M059J (cell line): Measurements from ENCODE around the gene STXBP6. TPM values are rescaled to one million over a fixed set of nuclear protein-coding genes. Genes with fewer than 3 reads are reported as not detected.

Experiments
- DNase-seq: peaks from one replicate; pipeline ENCODE4 v3.0.0-alpha.2; 2012; ENCODE audit warnings: low read depth
- total RNA-seq: library from RNA; depleted of rRNA; stranded (reverse); fragments of >200 nt; shearing (Covaris generic); gene quantifications from 2 replicates; pipeline ENCODE4 v1.2.3, GENCODE V29; 2014; rRNA removed

STXBP6 gene
- 0.42 TPM in 1 of 2 replicates, not detected in the other for total RNA-seq

DNA sequence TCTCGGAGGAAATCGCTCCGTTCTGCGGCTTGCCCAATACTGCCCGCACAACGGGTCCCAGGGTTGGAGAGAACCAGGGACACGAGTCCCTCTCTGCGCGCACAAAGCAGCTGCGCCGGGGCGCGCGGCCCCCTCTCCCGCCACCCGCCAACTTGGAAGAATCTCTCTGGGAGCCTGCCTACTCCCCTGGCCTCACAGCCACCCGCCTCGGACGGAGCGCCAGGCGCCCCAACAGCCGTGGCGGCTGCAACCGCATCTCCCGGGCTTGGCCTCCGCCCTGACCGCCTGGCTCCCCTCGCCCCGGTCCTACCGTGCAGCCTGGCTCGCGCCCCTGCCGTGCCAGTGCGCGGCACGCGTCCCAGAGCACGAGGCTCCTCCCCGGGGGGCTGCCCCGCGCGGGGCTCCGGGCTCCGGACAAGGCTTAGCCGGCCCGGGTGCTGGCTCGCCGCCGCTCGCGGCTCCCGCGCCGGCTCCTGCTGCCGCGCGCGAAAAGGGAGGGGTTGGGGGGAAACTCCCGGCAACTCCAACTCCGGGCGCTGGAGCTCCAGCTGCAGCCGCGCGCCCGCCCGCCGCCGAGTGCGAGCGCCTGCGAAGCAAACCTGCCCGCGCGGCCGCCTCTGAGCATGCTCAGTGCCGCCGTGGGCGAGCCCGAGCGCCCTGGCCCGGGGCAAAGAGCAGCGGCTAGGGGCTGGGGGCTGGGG is at the start of gene STXBP6:
Gene STXBP6 (minus strand): TSS at position 580 of the 701 bp plus-strand sequence. CDS start 75,329 bp downstream, outside the sequence.
- peak; percentile 5 for DNase-seq

GRCh38 chr14:25097120-25097519 is 47.2 kb upstream of the STXBP6 start:
- DNase-seq: no peak

- no peak for DNase-seq
Observed at GRCh38 chr14:25095736-25096437, 45.9 kb upstream of the STXBP6 start.

DNA sequence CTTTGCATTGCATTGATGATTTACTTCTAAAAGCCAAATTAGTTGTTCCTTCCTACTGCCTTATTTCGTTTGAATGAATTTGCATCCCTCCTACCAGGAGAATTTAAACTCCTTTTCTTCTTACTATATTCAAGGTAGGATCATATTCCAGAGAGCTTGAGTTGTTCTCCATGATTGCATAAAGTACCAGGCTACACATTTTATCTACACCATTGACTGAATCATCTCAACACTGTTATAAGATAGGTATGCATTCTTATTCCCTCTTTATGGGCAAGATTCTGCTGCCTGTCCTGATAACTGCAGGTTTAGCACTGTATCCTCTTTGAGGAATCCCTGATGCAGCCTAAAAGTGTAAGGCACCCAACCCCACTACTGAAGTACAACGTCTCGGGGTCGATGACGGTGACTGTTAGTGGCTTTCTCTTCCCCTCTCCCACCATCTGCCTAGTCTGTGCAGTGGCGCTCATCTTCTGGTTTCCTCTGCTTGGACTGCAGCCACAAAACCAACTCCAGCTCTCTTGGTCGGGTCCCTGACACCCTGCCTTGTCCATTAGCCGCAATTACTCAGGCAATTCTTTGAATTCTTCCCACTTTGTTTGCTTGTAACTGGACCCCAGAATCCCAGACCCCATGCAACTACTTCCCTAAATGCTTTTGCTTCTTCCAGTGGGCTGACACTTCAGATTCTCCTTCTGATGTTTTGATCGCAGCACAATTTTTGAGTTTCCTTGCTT is 44.4 kb upstream of the STXBP6 start:
- DNase-seq: no peak

- no peak for DNase-seq
Observed at GRCh38 chr14:25092258-25092740, 42.4 kb upstream of the STXBP6 start.

DNA sequence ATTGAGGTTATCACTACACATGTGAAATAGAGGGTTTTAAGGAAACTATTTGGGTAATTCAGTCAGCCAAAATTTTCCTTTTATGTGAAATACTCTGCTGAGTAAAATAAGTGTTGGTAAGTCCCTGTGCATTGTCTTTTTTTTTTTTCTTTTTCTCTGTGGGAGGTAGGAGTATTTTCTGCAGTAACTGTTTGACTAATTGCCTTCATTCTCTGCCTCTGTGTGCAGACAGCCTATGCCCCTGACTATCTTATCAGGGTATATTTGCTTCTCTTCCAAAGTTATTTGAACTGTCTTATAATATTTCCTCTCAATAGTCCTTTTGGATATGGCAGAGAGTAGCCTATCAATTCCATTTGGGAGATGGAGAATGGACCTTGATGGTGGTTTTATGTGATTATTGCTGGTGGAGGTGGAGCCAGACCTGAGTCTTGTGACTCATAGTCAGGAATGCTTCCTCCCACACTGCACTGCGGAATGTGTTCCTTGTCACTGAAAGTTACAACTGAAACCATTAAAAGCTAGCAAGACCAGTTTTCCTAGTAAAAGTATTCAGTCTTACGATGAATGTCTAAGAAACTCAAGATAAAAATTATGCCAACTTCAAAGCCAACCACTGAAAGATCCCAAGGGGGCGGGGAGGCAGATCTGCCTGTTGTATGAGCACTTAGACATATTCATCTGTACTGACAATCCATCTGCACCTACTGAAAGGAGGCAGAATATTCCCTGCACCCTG is 40.9 kb upstream of the STXBP6 start:
- DNase-seq: peak; percentile 17

- DNase-seq: no peak
Observed at GRCh38 chr14:25090256-25090655, 40.3 kb upstream of the STXBP6 start.

DNA sequence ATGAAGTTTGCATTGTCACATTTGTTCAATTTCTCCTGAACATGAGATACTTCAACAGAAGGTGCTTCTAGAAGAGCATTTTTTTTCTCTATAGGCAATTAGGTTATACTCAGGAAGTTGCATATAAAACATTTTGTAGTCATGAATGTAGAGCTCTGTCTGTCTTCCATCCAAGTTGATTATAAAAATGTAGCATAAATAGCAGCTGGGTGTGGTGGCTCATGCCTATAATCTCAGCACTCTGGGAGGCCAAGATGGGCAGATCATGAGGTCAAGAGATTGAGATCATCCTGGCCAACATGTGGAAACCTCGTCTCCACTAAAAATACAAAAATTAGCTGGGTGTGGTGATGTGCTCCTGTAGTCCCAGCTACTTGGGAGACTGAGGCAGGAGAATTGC is 39.5 kb upstream of the STXBP6 start:
- no peak for DNase-seq

GRCh38 chr14:25086821-25087396 is 37.0 kb upstream of the STXBP6 start:
- no peak for DNase-seq

DNA sequence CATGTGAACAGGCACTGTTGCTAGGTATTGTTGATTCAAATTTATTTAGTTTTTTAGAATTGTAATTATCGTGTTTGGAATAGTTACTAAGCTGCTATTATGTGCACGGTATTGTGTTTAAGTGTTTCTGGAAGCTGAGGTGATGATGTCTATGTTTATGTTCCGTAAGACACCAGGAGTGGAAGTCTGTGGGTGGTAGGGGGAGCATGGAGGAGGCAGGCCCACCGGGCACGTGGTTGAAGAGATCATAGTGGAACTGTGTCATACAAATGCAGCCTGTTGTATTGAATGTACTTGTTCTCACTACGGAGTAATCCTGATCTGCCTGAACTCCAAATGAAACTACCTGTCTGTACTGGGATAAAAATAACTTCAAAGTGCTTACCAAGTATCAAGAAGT is 36.1 kb upstream of the STXBP6 start:
- no peak for DNase-seq

DNA sequence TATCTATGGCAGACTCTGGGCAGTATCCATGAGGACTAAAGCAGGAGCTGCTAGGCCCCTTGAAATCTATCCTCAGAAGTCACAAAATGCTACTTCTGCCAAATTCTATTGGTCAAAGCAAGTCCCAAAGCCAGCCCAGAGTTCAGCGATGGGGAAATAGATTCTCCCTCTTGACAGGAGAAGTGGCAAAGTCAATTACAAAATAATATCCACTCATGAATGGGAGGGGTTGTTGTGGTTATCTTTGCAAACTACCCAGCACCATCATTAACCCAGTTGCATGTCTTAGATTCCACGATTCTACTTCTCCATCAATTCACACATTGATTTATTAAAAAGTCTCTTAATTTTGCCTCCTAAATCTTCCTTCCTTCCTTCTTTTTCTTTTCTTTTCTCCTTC is 30.7 kb upstream of the STXBP6 start:
- DNase-seq: no peak

- DNase-seq: no peak
Observed at GRCh38 chr14:25079311-25079710, 29.4 kb upstream of the STXBP6 start.

- DNase-seq: no peak
Observed at GRCh38 chr14:25074099-25074685, 24.2 kb upstream of the STXBP6 start.

DNA sequence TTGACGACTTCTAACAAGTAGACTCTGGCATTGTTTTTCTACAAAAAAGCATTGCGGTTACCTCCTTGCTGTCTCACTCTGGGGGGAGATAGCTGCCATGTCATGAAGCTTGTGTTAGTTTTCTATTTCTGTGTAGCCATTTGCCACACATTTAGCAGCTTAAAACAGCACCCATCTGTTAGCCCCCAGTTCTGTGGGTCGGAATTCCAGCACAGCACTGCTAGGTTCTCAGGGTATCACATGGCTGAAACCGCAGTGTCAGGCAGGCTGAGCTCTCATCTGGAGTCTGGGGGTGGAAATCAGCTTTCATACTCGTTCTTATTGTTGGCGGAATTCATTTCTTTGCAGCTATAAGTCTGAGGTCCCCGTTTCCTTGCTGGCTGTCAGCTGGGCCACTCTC is 19.9 kb upstream of the STXBP6 start:
- DNase-seq: no peak

DNA sequence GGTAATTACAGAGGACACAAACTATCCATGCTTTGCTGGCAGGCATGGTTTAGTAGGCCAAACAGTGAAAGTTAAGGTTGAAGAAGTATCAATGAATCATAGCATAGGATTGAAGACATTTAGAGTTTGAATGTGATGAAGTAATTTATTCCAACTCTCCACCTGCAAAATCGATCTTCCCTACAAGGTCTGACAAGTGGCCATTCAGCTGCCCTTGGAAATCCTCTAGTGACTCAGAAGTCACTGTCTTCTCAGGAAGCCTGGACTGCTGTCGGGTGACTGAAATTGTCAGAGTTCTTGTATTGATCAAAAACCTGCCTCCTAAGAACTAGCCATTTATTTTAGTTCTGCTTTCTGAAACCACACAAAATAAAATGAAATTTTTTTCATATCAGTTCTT is 17.7 kb upstream of the STXBP6 start:
- no peak for DNase-seq

GRCh38 chr14:25062022-25062321 is 12.0 kb upstream of the STXBP6 start:
- DNase-seq: no peak

GRCh38 chr14:25056688-25057078 is 6.7 kb upstream of the STXBP6 start:
- DNase-seq: no peak

DNA sequence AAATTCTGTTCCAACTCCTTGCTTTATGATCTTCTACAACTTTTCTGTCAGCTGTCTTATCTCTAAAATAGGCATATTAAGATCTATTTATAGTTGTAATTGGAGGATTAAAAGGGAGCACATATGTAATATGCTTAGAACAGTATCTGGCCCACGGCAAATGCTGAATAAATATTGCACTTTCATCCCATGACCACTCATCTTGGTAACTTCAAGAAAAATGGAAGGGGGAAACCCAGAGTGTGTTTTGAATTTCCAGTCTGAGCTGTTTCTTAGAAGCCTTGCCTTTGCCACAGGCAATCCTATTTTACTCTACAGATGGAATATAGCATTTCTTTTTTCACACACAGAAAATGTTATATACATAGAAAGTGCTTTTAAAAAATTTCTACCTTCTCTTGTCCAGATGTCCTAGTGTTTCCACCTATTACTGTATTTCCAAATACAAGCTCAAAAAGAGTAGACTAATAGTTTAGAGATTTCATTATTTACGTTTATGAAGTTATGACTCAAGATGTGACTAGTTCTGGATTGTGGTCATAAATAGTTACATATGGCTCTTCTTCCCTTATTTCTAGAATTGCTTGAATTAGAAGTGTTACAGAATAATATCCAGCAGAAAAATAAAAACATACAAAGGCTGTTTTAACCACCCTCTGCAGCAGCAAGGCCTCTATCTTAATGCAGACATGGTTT is 6.2 kb upstream of the STXBP6 start:
- DNase-seq: no peak

DNA sequence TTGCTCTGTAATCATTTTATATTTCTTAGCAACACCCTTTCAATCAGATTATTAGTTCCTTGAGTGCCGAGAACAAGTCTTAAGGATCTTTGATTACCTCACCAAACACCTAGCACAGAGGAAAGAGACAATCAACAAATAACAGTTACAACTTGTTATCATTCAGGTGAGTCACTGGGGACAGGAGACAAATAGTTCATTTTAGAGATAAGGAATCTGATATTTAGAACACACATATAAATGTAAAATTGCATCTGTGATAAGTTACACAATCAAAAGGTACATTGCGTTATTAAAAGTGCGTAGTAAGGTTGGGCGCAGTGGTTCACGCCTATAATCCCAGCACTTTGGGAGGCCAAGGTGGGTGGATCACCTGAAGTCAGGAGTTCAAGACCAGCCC is 5.1 kb upstream of the STXBP6 start:
- no peak for DNase-seq

GRCh38 chr14:25053585-25053984 is 3.6 kb upstream of the STXBP6 start:
- no peak for DNase-seq

GRCh38 chr14:25052921-25053320 is 3.0 kb upstream of the STXBP6 start:
- DNase-seq: no peak
